Body of pancreas (tissue), 4 donors: ENCODE measurements around the gene CREB3.

Source experiments
- POLR2A ChIP-seq, 3 donors: fragments of 450-650 bp; IDR thresholded peaks; one replicate each; pipeline ENCODE4 v1.6.1; 2016; ENCODE audit warnings: antibody characterized with exemption in 3 of 3, mild to moderate bottlenecking in 2 of 3
- TF ChIP-seq, protein P1 (sequence below), 7 experiments: fragments of 450-650 bp in 4 of 7; fragments of 200-600 bp in 3 of 7; sonication (generic) in 3 of 7; IDR thresholded peaks; one replicate each; pipeline ENCODE4 v1.5.1; 2016 to 2019; ENCODE audit warnings: antibody characterized with exemption in 7 of 7

DNA sequence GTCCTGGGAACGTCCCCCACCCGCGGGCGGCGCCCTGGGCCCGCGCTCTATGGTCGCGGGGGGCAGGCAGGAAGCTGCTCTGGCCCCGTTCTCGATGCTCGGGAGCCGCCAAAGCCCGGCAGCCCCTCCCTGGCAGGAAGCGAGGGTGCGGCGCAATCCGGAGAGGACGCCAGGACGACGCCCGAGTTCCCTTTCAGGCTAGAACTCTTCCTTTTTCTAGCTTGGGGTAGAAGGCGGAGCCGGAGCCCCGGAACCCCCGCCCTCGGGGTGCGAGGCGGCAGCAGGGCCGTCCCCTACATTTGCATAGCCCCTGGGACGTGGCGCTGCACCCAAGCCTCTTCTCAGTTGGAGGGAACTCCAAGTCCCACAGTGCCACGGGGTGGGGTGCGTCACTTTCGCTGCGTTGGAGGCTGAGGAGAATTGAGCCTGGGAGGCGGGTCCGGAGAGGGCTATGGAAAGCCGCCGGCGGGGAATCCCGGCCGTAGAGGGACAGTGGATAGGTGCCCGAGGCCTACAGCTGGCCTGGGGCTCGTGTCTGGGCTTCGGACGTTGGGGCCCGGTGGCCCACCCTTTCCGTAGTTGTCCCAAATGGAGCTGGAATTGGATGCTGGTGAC is at the start of gene CREB3, which contains the start of gene TLN1:
- TF ChIP-seq, protein P1, sequence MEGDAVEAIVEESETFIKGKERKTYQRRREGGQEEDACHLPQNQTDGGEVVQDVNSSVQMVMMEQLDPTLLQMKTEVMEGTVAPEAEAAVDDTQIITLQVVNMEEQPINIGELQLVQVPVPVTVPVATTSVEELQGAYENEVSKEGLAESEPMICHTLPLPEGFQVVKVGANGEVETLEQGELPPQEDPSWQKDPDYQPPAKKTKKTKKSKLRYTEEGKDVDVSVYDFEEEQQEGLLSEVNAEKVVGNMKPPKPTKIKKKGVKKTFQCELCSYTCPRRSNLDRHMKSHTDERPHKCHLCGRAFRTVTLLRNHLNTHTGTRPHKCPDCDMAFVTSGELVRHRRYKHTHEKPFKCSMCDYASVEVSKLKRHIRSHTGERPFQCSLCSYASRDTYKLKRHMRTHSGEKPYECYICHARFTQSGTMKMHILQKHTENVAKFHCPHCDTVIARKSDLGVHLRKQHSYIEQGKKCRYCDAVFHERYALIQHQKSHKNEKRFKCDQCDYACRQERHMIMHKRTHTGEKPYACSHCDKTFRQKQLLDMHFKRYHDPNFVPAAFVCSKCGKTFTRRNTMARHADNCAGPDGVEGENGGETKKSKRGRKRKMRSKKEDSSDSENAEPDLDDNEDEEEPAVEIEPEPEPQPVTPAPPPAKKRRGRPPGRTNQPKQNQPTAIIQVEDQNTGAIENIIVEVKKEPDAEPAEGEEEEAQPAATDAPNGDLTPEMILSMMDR (IDR thresholded peaks at IDR 0.05), result peak in 2 of 7 experiments; percentile 11 to 29
- TF ChIP-seq POLR2A (IDR thresholded peaks at IDR 0.05), result peak; percentile 64 to 83 (median 82)
